Mesendoderm (in vitro differentiated cells): ENCODE data around the gene CCL2. TPM values are rescaled to one million over a fixed set of nuclear protein-coding genes. Genes with fewer than 3 reads are reported as not detected.

Experiments
- DNase-seq: peaks from one replicate; pipeline ENCODE4 v3.0.0; 2013
- H2AK5ac ChIP-seq: 2 replicates; pipeline ENCODE4 v1.6.1; 2013; ENCODE audit warnings: low read length, inconsistent platforms
- H2BK120ac ChIP-seq: 2 replicates; pipeline ENCODE4 v1.6.1; 2013; ENCODE audit warnings: low read depth, mild to moderate bottlenecking, low read length, moderate library complexity, mixed read lengths
- H2BK15ac ChIP-seq: replicated peaks from 2 replicates; pipeline ENCODE4 v1.6.1; 2013; ENCODE audit warnings: low read depth, mild to moderate bottlenecking, moderate library complexity
- H2BK5ac ChIP-seq: 2 replicates; pipeline ENCODE4 v1.6.1; 2013; ENCODE audit warnings: low read length, inconsistent platforms
- H3K18ac ChIP-seq: 2 replicates; pipeline ENCODE4 v1.6.1; 2013; ENCODE audit warnings: mild to moderate bottlenecking, low read length, mixed read lengths
- H3K23ac ChIP-seq: one replicate; pipeline ENCODE4 v1.6.1; 2013; ENCODE audit warnings: low read length
- H3K27ac ChIP-seq: 2 replicates; pipeline ENCODE4 v1.5.1; 2013; ENCODE audit warnings: low read depth, mild to moderate bottlenecking, inconsistent platforms, low read length, moderate library complexity
- H3K27me3 ChIP-seq: 2 replicates; pipeline ENCODE4 v1.6.1; 2013; ENCODE audit warnings: low read length, control low read depth, mild to moderate bottlenecking, inconsistent platforms; ENCODE audit not compliant: insufficient read depth, poor library complexity
- H3K36me3 ChIP-seq: 2 replicates; pipeline ENCODE4 v1.6.1; 2013; ENCODE audit warnings: low read length, inconsistent platforms; ENCODE audit not compliant: control insufficient read depth, insufficient read depth
- H3K4ac ChIP-seq: one replicate; pipeline ENCODE4 v1.6.1; 2013; ENCODE audit warnings: low read depth, mild to moderate bottlenecking, low read length, moderate library complexity
- H3K4me1 ChIP-seq: 2 replicates; pipeline ENCODE4 v1.6.1; 2013; ENCODE audit warnings: low read depth, low read length, inconsistent platforms; ENCODE audit not compliant: control insufficient read depth
- H3K4me2 ChIP-seq: 2 replicates; pipeline ENCODE4 v1.6.1; 2013; ENCODE audit warnings: low read length
- H3K4me3 ChIP-seq: 2 replicates; pipeline ENCODE4 v1.5.1; 2013; ENCODE audit warnings: mild to moderate bottlenecking, low read length
- H3K56ac ChIP-seq: one replicate; pipeline ENCODE4 v1.6.1; 2013; ENCODE audit warnings: low read length
- H3K79me1 ChIP-seq: 2 replicates; pipeline ENCODE4 v1.6.1; 2013; ENCODE audit warnings: low read length, inconsistent platforms
- H3K79me2 ChIP-seq: 2 replicates; pipeline ENCODE4 v1.6.1; 2013; ENCODE audit warnings: mild to moderate bottlenecking, low read length; ENCODE audit not compliant: control insufficient read depth, insufficient read depth
- H3K9ac ChIP-seq: 2 replicates; pipeline ENCODE4 v1.6.1; 2013; ENCODE audit warnings: low read length, inconsistent platforms
- H4K5ac ChIP-seq: one replicate; pipeline ENCODE4 v1.6.1; 2013; ENCODE audit warnings: low read length
- H4K8ac ChIP-seq: one replicate; pipeline ENCODE4 v1.6.1; 2013; ENCODE audit warnings: low read depth, mild to moderate bottlenecking, control low read depth, low read length, moderate library complexity
- WGBS: extraction: QIAGEN DNeasy Blood & Tissue Kit; methylation state at CpG from one replicate; pipeline ENCODE4 v1.1.7; 2013; ENCODE audit warnings: low lambda C conversion rate, missing lambda C conversion rate; ENCODE audit not compliant: insufficient coverage; ENCODE audit errors: extremely low coverage; 5-methylcytosine and 5-hydroxymethylcytosine counted together
- polyA plus RNA-seq, 2 experiments: library from polyadenylated mRNA; stranded (reverse); fragments of 200-250 nt; gene quantifications; one replicate each; pipeline ENCODE4 v1.2.3, GENCODE V29; 2013

CCL2 gene
- polyA plus RNA-seq (2013, experiment 1 of 2) = 17.3 TPM
- 16.7 TPM for polyA plus RNA-seq (2013, experiment 2 of 2)

DNA sequence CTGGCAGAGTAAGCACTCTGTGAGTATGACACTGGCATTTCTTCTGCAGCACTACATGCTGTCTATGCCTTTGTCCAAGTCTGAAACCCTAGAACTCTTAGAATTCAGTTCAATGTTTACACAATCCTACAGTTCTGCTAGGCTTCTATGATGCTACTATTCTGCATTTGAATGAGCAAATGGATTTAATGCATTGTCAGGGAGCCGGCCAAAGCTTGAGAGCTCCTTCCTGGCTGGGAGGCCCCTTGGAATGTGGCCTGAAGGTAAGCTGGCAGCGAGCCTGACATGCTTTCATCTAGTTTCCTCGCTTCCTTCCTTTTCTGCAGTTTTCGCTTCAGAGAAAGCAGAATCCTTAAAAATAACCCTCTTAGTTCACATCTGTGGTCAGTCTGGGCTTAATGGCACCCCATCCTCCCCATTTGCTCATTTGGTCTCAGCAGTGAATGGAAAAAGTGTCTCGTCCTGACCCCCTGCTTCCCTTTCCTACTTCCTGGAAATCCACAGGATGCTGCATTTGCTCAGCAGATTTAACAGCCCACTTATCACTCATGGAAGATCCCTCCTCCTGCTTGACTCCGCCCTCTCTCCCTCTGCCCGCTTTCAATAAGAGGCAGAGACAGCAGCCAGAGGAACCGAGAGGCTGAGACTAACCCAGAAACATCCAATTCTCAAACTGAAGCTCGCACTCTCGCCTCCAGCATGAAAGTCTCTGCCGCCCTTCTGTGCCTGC lies at the start of gene CCL2:
Gene CCL2 (plus strand): TSS at position 635 of the 730 bp plus-strand sequence. CDS start 65 bp downstream, at position 700.
- peak within 1 kb of the TSS; percentile 79 for H3K4me2 ChIP-seq
- H3K4ac ChIP-seq = peak within 1 kb of the TSS; percentile 46
- peak within 1 kb of the TSS; percentile 87 for H3K9ac ChIP-seq
- WGBS = no CpG with 5 or more reads among the region's 11 CpGs
- H3K4me1 ChIP-seq = peaks cover 30% of the 10 kb centered on the region
- no peaks in the 10 kb centered on the region for H3K27me3 ChIP-seq
- H2AK5ac ChIP-seq = peak within 1 kb of the TSS; percentile 61
- no peak within 1 kb of the TSS for H4K8ac ChIP-seq
- peak within 1 kb of the TSS; percentile 88 for H3K56ac ChIP-seq
- H3K18ac ChIP-seq = peak within 1 kb of the TSS; percentile 89
- H2BK15ac ChIP-seq = no peak within 1 kb of the TSS
- H2BK120ac ChIP-seq = peak within 1 kb of the TSS; percentile 82
- H4K5ac ChIP-seq = no peak within 1 kb of the TSS
- peak; percentile 96 for DNase-seq
- H3K27ac ChIP-seq = peak within 1 kb of the TSS; percentile 90
- H3K4me3 ChIP-seq = peak within 1 kb of the TSS; percentile 44
- H3K79me2 ChIP-seq = no peaks in the 10 kb centered on the region
- no peaks in the 10 kb centered on the region for H3K36me3 ChIP-seq
- no peak within 1 kb of the TSS for H3K23ac ChIP-seq
- H3K79me1 ChIP-seq = no peaks in the 10 kb centered on the region
- peak within 1 kb of the TSS; percentile 84 for H2BK5ac ChIP-seq

- Histone ChIP-seq H4K5ac (no peak overlapping the region), H3K27ac (no peak overlapping the region), H2BK120ac (no peak overlapping the region), H3K4me2 (no peak overlapping the region), H3K9ac (no peak overlapping the region), H2BK15ac (no peak overlapping the region), H3K36me3 (no peaks in the 10 kb centered on the region), H2AK5ac (no peak overlapping the region), H3K79me2 (no peaks in the 10 kb centered on the region), H3K27me3 (no peaks in the 10 kb centered on the region), H3K56ac (no peak overlapping the region), H3K4me3 (no peak overlapping the region), H4K8ac (no peak overlapping the region), H3K4me1 (peaks cover 2% of the 10 kb centered on the region), H3K18ac (no peak overlapping the region), H3K4ac (no peak overlapping the region), H3K23ac (no peak overlapping the region), H2BK5ac (no peak overlapping the region), H3K79me1 (no peaks in the 10 kb centered on the region)
- DNase-seq = no peak
- no CpG with 5 or more reads among the region's 1 CpG for WGBS
Observed at GRCh38 chr17:34205401-34205800, 49.7 kb upstream of the CCL2 start.

DNA sequence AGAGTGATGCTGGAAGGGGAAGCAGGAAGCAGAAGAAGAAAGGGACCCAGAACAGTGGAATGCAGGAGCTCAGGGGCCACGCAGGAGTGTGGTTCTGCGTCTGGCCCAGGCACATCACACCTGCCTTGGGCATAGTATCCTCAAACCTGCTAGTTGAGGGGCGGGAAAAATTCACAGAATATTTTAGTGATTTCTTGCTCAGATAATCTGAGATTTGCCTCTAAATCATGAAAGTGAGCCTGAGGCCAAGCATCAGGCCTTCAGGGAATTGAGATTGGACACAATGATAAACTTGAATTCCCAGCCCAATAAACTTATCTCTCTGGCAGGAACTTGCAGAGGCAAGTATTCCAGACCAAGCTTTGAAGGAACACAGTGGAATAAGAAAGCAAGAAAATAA lies 48.5 kb upstream of the CCL2 start:
- Histone ChIP-seq H3K36me3 (no peaks in the 10 kb centered on the region), H3K23ac (no peak overlapping the region), H3K79me1 (no peaks in the 10 kb centered on the region), H3K27ac (no peak overlapping the region), H3K56ac (no peak overlapping the region), H3K79me2 (no peaks in the 10 kb centered on the region), H3K4ac (no peak overlapping the region), H2BK15ac (no peak overlapping the region), H4K8ac (no peak overlapping the region), H3K18ac (no peak overlapping the region), H3K4me2 (no peak overlapping the region), H3K4me1 (peaks cover 2% of the 10 kb centered on the region), H3K9ac (no peak overlapping the region), H2BK5ac (no peak overlapping the region), H4K5ac (no peak overlapping the region), H3K4me3 (no peak overlapping the region), H3K27me3 (no peaks in the 10 kb centered on the region), H2BK120ac (no peak overlapping the region), H2AK5ac (no peak overlapping the region)
- DNase-seq = no peak
- no CpG with 5 or more reads among the region's 3 CpGs for WGBS

DNA sequence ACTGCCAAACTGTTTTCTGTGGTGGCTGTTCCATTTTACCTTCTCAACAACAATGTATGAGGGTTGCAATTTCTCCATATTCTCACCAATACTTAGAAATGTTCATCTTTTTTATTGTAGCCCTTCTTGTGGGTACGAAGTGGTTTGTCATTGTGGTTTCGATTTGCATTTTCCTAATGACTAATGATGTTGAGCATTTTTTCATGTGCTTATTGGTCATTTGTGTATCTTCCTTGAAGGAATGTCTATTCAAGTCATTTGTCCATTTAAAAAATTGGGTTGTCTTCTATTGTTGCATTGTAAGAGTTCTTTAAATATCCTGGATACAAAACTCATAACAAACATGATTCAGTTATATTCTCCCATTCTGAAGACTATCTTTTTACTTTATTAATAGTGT lies 47.5 kb upstream of the CCL2 start:
- no peak overlapping the region for H2BK120ac ChIP-seq
- no peaks in the 10 kb centered on the region for H3K27me3 ChIP-seq
- H4K8ac ChIP-seq = no peak overlapping the region
- no peak overlapping the region for H2BK5ac ChIP-seq
- no peak overlapping the region for H2BK15ac ChIP-seq
- WGBS = no CpG with 5 or more reads among the region's 2 CpGs
- no peaks in the 10 kb centered on the region for H3K36me3 ChIP-seq
- H3K4me3 ChIP-seq = no peak overlapping the region
- no peak overlapping the region for H3K23ac ChIP-seq
- H4K5ac ChIP-seq = no peak overlapping the region
- no peak overlapping the region for H3K4me2 ChIP-seq
- H3K18ac ChIP-seq = no peak overlapping the region
- H3K56ac ChIP-seq = no peak overlapping the region
- peaks cover 2% of the 10 kb centered on the region for H3K4me1 ChIP-seq
- no peaks in the 10 kb centered on the region for H3K79me1 ChIP-seq
- no peak overlapping the region for H3K9ac ChIP-seq
- no peaks in the 10 kb centered on the region for H3K79me2 ChIP-seq
- H2AK5ac ChIP-seq = no peak overlapping the region
- DNase-seq = no peak
- no peak overlapping the region for H3K4ac ChIP-seq
- no peak overlapping the region for H3K27ac ChIP-seq

GRCh38 chr17:34218748-34219147 lies 36.3 kb upstream of the CCL2 start:
- no peak overlapping the region for H3K18ac ChIP-seq
- no peak overlapping the region for H3K4ac ChIP-seq
- peaks cover 7% of the 10 kb centered on the region for H3K4me1 ChIP-seq
- no peaks in the 10 kb centered on the region for H3K27me3 ChIP-seq
- no peak overlapping the region for H2BK5ac ChIP-seq
- H3K79me2 ChIP-seq = no peaks in the 10 kb centered on the region
- H3K23ac ChIP-seq = no peak overlapping the region
- peak overlapping the region; percentile 12 for H4K5ac ChIP-seq
- H3K4me3 ChIP-seq = no peak overlapping the region
- no peak overlapping the region for H2BK15ac ChIP-seq
- H3K79me1 ChIP-seq = no peaks in the 10 kb centered on the region
- H3K36me3 ChIP-seq = no peaks in the 10 kb centered on the region
- no peak overlapping the region for H3K27ac ChIP-seq
- H2AK5ac ChIP-seq = no peak overlapping the region
- no peak overlapping the region for H3K9ac ChIP-seq
- no peak overlapping the region for H3K4me2 ChIP-seq
- peak overlapping the region; percentile 10 for H3K56ac ChIP-seq
- H2BK120ac ChIP-seq = no peak overlapping the region
- DNase-seq = no peak
- no peak overlapping the region for H4K8ac ChIP-seq
- WGBS = no CpG with 5 or more reads among the region's 1 CpG

DNA sequence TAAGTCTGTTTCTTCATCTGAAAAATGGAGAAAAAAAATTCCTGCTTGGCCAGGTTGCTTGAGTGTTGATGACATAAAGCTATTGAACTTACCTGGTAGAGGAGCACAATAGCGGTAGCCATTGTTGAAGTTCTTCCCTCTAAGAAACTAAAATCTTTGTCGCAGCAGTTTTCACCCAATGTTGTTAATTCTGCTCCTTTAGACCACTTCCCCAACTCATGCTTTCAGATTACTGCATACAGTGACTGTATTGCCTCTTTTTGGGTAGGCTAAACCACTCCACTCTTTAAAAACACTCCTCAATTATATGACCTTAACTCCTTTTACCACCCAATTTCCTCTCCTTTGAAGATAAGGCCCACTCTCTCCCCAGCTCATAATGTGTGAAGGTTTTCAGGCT lies 35.7 kb upstream of the CCL2 start:
- Histone ChIP-seq H3K4me1 (peaks cover 7% of the 10 kb centered on the region), H3K18ac (no peak overlapping the region), H3K4me2 (no peak overlapping the region), H3K56ac (no peak overlapping the region), H3K36me3 (no peaks in the 10 kb centered on the region), H3K4me3 (no peak overlapping the region), H3K9ac (no peak overlapping the region), H2BK5ac (no peak overlapping the region), H2BK120ac (no peak overlapping the region), H3K27me3 (no peaks in the 10 kb centered on the region), H2BK15ac (no peak overlapping the region), H3K23ac (no peak overlapping the region), H3K79me1 (no peaks in the 10 kb centered on the region), H3K79me2 (no peaks in the 10 kb centered on the region), H3K4ac (no peak overlapping the region), H4K8ac (no peak overlapping the region), H2AK5ac (no peak overlapping the region), H4K5ac (no peak overlapping the region), H3K27ac (no peak overlapping the region)
- WGBS = no CpG with 5 or more reads among the region's 2 CpGs
- no peak for DNase-seq
